ENCODE results near the gene NR2C2. TPM values are rescaled to one million over a fixed set of nuclear protein-coding genes. Genes with fewer than 3 reads are reported as not detected.

NR2C2 gene
- total and polyA plus RNA-seq, 9 of the 15 experiments (the other 6 are each of a cell fraction or from before 2014, with no cell fraction given) = 6.1 to 33.0 (median 14.6) TPM

- TF ChIP-seq MBD2 (IDR thresholded peaks at IDR 0.05; ENCODE audit: borderline replicate concordance, low read depth) (no peak), TAF9B (IDR thresholded peaks at IDR 0.05; ENCODE audit: partially characterized antibody) (no peak), ZNF274 (IDR thresholded peaks at IDR 0.05; ENCODE audit: borderline replicate concordance, low read depth, low read length) (no peak), HDAC8 (tag; IDR thresholded peaks at IDR 0.05) (no peak), CREBBP (IDR thresholded peaks at IDR 0.05; ENCODE audit: low read depth, low read length) (no peak), ZBTB43 (CRISPR knock-in tag; IDR thresholded peaks at IDR 0.05) (no peak), ZFX (CRISPR knock-in tag; IDR thresholded peaks at IDR 0.05) (peak; percentile 73), ZNF280A (IDR thresholded peaks at IDR 0.05; ENCODE audit: low read depth, partially characterized antibody) (no peak), PHF20 (IDR thresholded peaks at IDR 0.05; ENCODE audit: partially characterized antibody) (no peak), BMI1 (IDR thresholded peaks at IDR 0.05; ENCODE audit: low read length) (no peak), PTRF (tag; IDR thresholded peaks at IDR 0.05) (no peak), ZNF165 (CRISPR knock-in tag; IDR thresholded peaks at IDR 0.05; ENCODE audit: borderline replicate concordance) (no peak), SMAD4 (CRISPR knock-in tag; conservative IDR thresholded peaks at IDR 0.05) (no peak), KDM5B (IDR thresholded peaks at IDR 0.05; ENCODE audit: insufficient replicate concordance, low read depth, low read length) (peak; percentile 62), NCOR1 (IDR thresholded peaks at IDR 0.05) (no peak), HNRNPLL (IDR thresholded peaks at IDR 0.05; ENCODE audit: low read depth, low read length, poor library complexity, severe bottlenecking) (no peak), RCOR1 (IDR thresholded peaks at IDR 0.05; ENCODE audit: borderline replicate concordance in 1 of 2, low read depth in 2 of 2, low read length in 2 of 2) (no peak), TRIM25 (IDR thresholded peaks at IDR 0.05; ENCODE audit: borderline replicate concordance) (no peak), CBX2 (IDR thresholded peaks at IDR 0.05; ENCODE audit: insufficient read depth, low read length, poor library complexity, severe bottlenecking) (no peak), GABPB2 (CRISPR knock-in tag; conservative IDR thresholded peaks at IDR 0.05) (no peak), L3MBTL2 (IDR thresholded peaks at IDR 0.05) (no peak), RNF2 (IDR thresholded peaks at IDR 0.05) (no peak), ZNF780A (CRISPR knock-in tag; IDR thresholded peaks at IDR 0.05) (no peak)
- TF ChIP-seq, protein P1, sequence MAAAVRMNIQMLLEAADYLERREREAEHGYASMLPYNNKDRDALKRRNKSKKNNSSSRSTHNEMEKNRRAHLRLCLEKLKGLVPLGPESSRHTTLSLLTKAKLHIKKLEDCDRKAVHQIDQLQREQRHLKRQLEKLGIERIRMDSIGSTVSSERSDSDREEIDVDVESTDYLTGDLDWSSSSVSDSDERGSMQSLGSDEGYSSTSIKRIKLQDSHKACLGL (CRISPR knock-in tag; IDR thresholded peaks at IDR 0.05; ENCODE audit: borderline replicate concordance, poor library complexity, severe bottlenecking) = no peak
Measured at GRCh38 chr3:14948609-14949038, 1.2 kb downstream of the NR2C2 start (continued).
